HUES64 (cell line): Measurements from ENCODE around the gene BRD3.

ENCODE experiments used
- H3K27ac ChIP-seq: 2 replicates; pipeline ENCODE4 v1.7.0; 2013; ENCODE audit warnings: low read depth, low read length, inconsistent platforms
- H3K27me3 ChIP-seq: 2 replicates; pipeline ENCODE4 v1.6.1; 2013; ENCODE audit warnings: mild to moderate bottlenecking, low read length; ENCODE audit not compliant: insufficient read depth
- H3K36me3 ChIP-seq: 2 replicates; pipeline ENCODE4 v1.6.1; 2013; ENCODE audit warnings: mild to moderate bottlenecking, low read length; ENCODE audit not compliant: insufficient read depth
- H3K4me1 ChIP-seq: 2 replicates; pipeline ENCODE4 v1.6.1; 2013; ENCODE audit warnings: mild to moderate bottlenecking, low read length, moderate library complexity; ENCODE audit not compliant: insufficient read depth
- H3K4me3 ChIP-seq: 2 replicates; pipeline ENCODE4 v1.5.1; 2013; ENCODE audit warnings: mild to moderate bottlenecking, low read length, moderate library complexity
- H3K9ac ChIP-seq: 2 replicates; pipeline ENCODE4 v1.6.1; 2013; ENCODE audit warnings: mild to moderate bottlenecking, low read depth, low read length
- H3K9me3 ChIP-seq: 2 replicates; pipeline ENCODE4 v1.6.1; 2013; ENCODE audit warnings: low read depth, low read length; ENCODE audit not compliant: insufficient read depth
- WGBS: fragments of 150-250, 120-280 bp; methylation state at CpG from one replicate; pipeline ENCODE4 v1.1.7; 2013; ENCODE audit warnings: missing lambda C conversion rate; 5-methylcytosine and 5-hydroxymethylcytosine counted together

Gene BRD3

GRCh38 chr9:134045841-134046544 lies 21.8 kb downstream of the BRD3 start:
- H3K36me3 ChIP-seq: peaks cover 95% of the 10 kb centered on the region

GRCh38 chr9:134044944-134045343 lies 22.9 kb downstream of the BRD3 start:
- 95% methylated on average over 12 of the region's 12 CpGs for WGBS
- H3K4me3 ChIP-seq: no peak overlapping the region
- H3K4me1 ChIP-seq: no peaks in the 10 kb centered on the region
- no peak overlapping the region for H3K9ac ChIP-seq
- no peak overlapping the region for H3K27ac ChIP-seq
- H3K36me3 ChIP-seq: peaks cover 95% of the 10 kb centered on the region
- H3K27me3 ChIP-seq: no peaks in the 10 kb centered on the region
- no peaks in the 10 kb centered on the region for H3K9me3 ChIP-seq

More at GRCh38 chr9:134045841-134046544, 21.8 kb downstream of the BRD3 start:
- no peaks in the 10 kb centered on the region for H3K4me1 ChIP-seq
- no peaks in the 10 kb centered on the region for H3K27me3 ChIP-seq
- H3K4me3 ChIP-seq: no peak overlapping the region
- H3K9ac ChIP-seq: no peak overlapping the region
- H3K9me3 ChIP-seq: no peaks in the 10 kb centered on the region
- no peak overlapping the region for H3K27ac ChIP-seq
- 94% methylated on average over 26 of the region's 26 CpGs for WGBS

GRCh38 chr9:134043531-134043988 lies 24.3 kb downstream of the BRD3 start:
- no peaks in the 10 kb centered on the region for H3K27me3 ChIP-seq
- 93% methylated on average over 11 of the region's 11 CpGs for WGBS
- no peaks in the 10 kb centered on the region for H3K4me1 ChIP-seq
- peaks cover 95% of the 10 kb centered on the region for H3K36me3 ChIP-seq
- H3K9me3 ChIP-seq: no peaks in the 10 kb centered on the region
- no peak overlapping the region for H3K9ac ChIP-seq
- no peak overlapping the region for H3K4me3 ChIP-seq
- H3K27ac ChIP-seq: no peak overlapping the region

- H3K27ac ChIP-seq: no peak overlapping the region
- H3K4me1 ChIP-seq: no peaks in the 10 kb centered on the region
- H3K9ac ChIP-seq: no peak overlapping the region
- no peaks in the 10 kb centered on the region for H3K9me3 ChIP-seq
- H3K4me3 ChIP-seq: no peak overlapping the region
- 96% methylated on average over 16 of the region's 16 CpGs for WGBS
- peaks cover 93% of the 10 kb centered on the region for H3K36me3 ChIP-seq
- no peaks in the 10 kb centered on the region for H3K27me3 ChIP-seq
Measured at GRCh38 chr9:134041649-134041962, 26.2 kb downstream of the BRD3 start.

GRCh38 chr9:134040781-134041648 lies 26.8 kb downstream of the BRD3 start:
- Histone ChIP-seq H3K4me1 (no peaks in the 10 kb centered on the region), H3K9me3 (no peaks in the 10 kb centered on the region), H3K9ac (no peak overlapping the region), H3K36me3 (peaks cover 93% of the 10 kb centered on the region), H3K4me3 (no peak overlapping the region), H3K27ac (no peak overlapping the region), H3K27me3 (no peaks in the 10 kb centered on the region)
- WGBS: 95% methylated on average over 21 of the region's 21 CpGs

GRCh38 chr9:134040176-134040565 lies 27.7 kb downstream of the BRD3 start:
- Histone ChIP-seq H3K27me3 (no peaks in the 10 kb centered on the region), H3K4me3 (no peak overlapping the region), H3K36me3 (peaks cover 93% of the 10 kb centered on the region), H3K27ac (no peak overlapping the region), H3K4me1 (no peaks in the 10 kb centered on the region), H3K9ac (no peak overlapping the region), H3K9me3 (no peaks in the 10 kb centered on the region)
- 95% methylated on average over 17 of the region's 17 CpGs for WGBS

- peaks cover 93% of the 10 kb centered on the region for H3K36me3 ChIP-seq
Measured at GRCh38 chr9:134039386-134040175, 28.2 kb downstream of the BRD3 start.

GRCh38 chr9:134037641-134038040 lies 30.2 kb downstream of the BRD3 start:
- Histone ChIP-seq H3K9me3 (no peaks in the 10 kb centered on the region), H3K27me3 (no peaks in the 10 kb centered on the region), H3K36me3 (peaks cover 95% of the 10 kb centered on the region), H3K4me1 (no peaks in the 10 kb centered on the region), H3K4me3 (no peak overlapping the region), H3K9ac (no peak overlapping the region), H3K27ac (no peak overlapping the region)
- 87% methylated on average over 2 of the region's 2 CpGs for WGBS

More at GRCh38 chr9:134039386-134040175, 28.2 kb downstream of the BRD3 start:
- H3K9me3 ChIP-seq: no peaks in the 10 kb centered on the region
- H3K4me1 ChIP-seq: no peaks in the 10 kb centered on the region
- H3K4me3 ChIP-seq: no peak overlapping the region
- no peak overlapping the region for H3K9ac ChIP-seq
- 95% methylated on average over 20 of the region's 20 CpGs for whole genome bisulfite sequencing
- no peak overlapping the region for H3K27ac ChIP-seq
- no peaks in the 10 kb centered on the region for H3K27me3 ChIP-seq

- Histone ChIP-seq H3K36me3 (peaks cover 98% of the 10 kb centered on the region), H3K27ac (no peak overlapping the region), H3K27me3 (no peaks in the 10 kb centered on the region), H3K4me3 (no peak overlapping the region), H3K4me1 (no peaks in the 10 kb centered on the region), H3K9ac (no peak overlapping the region), H3K9me3 (no peaks in the 10 kb centered on the region)
- 97% methylated on average over 16 of the region's 16 CpGs for WGBS
Measured at GRCh38 chr9:134036130-134036529, 31.7 kb downstream of the BRD3 start.

- H3K27ac ChIP-seq: no peak overlapping the region
- H3K4me3 ChIP-seq: no peak overlapping the region
- H3K36me3 ChIP-seq: peaks cover 98% of the 10 kb centered on the region
- WGBS: 97% methylated on average over 28 of the region's 28 CpGs
- no peaks in the 10 kb centered on the region for H3K27me3 ChIP-seq
- H3K4me1 ChIP-seq: no peaks in the 10 kb centered on the region
- no peak overlapping the region for H3K9ac ChIP-seq
- H3K9me3 ChIP-seq: no peaks in the 10 kb centered on the region
Measured at GRCh38 chr9:134035041-134036039, 32.5 kb downstream of the BRD3 start.
